Heart right ventricle (tissue), 16 donors: ENCODE results near the gene RARS1. TPM values are rescaled to one million over a fixed set of nuclear protein-coding genes. Genes with fewer than 3 reads are reported as not detected.
A peak's percentile ranks its signal among the peaks of the same experiment; 100 is the strongest.

Experiments
- ATAC-seq, 8 donors: fragments of 200-7000 bp; cut with Tn5 transposase; one replicate each; pipeline ENCODE4 v1.9.1; 2020; ENCODE audit warnings: mild to moderate bottlenecking in 8 of 8, moderate library complexity in 8 of 8, moderate number of reproducible peaks in 1 of 8
- DNase-seq, 2 donors: peaks; one replicate each; pipeline ENCODE4 v3.0.0-alpha.2; 2020
- H3K27ac ChIP-seq, 10 donors: fragments of 200-600 bp; sonication (generic) in 2 of 10; one replicate each; pipeline versions ENCODE4 v1.5.0 to v1.8.0; 2020 to 2022; ENCODE audit warnings: mild to moderate bottlenecking in 3 of 10
- H3K27me3 ChIP-seq, 7 donors: fragments of 200-600 bp; one replicate each; pipeline ENCODE4 v1.8.0; 2021 to 2022; ENCODE audit warnings: mild to moderate bottlenecking in 2 of 7
- H3K36me3 ChIP-seq, 9 donors: fragments of 200-600 bp; sonication (generic) in 1 of 9; one replicate each; pipeline versions ENCODE4 v1.5.0 to v1.8.0; 2020 to 2022; ENCODE audit warnings: mild to moderate bottlenecking in 2 of 9
- H3K4me1 ChIP-seq, 9 donors: fragments of 200-600 bp; sonication (generic) in 1 of 9; one replicate each; pipeline versions ENCODE4 v1.5.0 to v1.8.0; 2020 to 2022; ENCODE audit warnings: mild to moderate bottlenecking in 4 of 9
- H3K4me3 ChIP-seq, 10 donors: fragments of 200-600 bp; sonication (generic) in 2 of 10; one replicate each; pipeline versions ENCODE4 v1.5.0 to v1.8.0; 2020 to 2022; ENCODE audit warnings: mild to moderate bottlenecking in 7 of 10, moderate library complexity in 2 of 10
- H3K9me3 ChIP-seq, 11 donors: fragments of 200-600 bp in 10 of 11; sonication (generic) in 2 of 11; one replicate each; pipeline versions ENCODE4 v1.5.0 to v1.8.0; 2013 to 2022; ENCODE audit warnings: mild to moderate bottlenecking in 2 of 11, control low read depth in 1 of 11, moderate library complexity in 1 of 11
- CTCF ChIP-seq, 9 donors: fragments of 200-600 bp; sonication (generic) in 2 of 9; IDR thresholded peaks; one replicate each; pipeline versions ENCODE4 v1.5.0 to v1.8.0; 2021 to 2022; ENCODE audit warnings: antibody characterized with exemption in 9 of 9, mild to moderate bottlenecking in 5 of 9, moderate library complexity in 1 of 9
- WGBS, 2 donors: extraction: QIAGEN DNeasy Blood & Tissue Kit; methylation state at CpG; one replicate each; pipeline ENCODE4 v1.1.7; 2013; ENCODE audit warnings: inconsistent platforms in 1 of 2; 5-methylcytosine and 5-hydroxymethylcytosine counted together
- intact Hi-C, 10 donors: fragments of 100-400 bp; cut with DNase I; formaldehyde crosslinking; loops; one replicate each; pipeline versions ENCODE4 v1.11.1 to v1.14.2; 2022
- polyA plus RNA-seq, 2 donors: library from polyadenylated mRNA; stranded (reverse); fragments of 200-250 nt; gene quantifications; one replicate each; pipeline ENCODE4 v1.2.3, GENCODE V29; 2013
- total RNA-seq, 10 donors: library from RNA; stranded (reverse); fragmentation: NEBNext Ultra II Directional in 3 of 10; extraction: Animal tissue kit (Norgen Biotek cat#: 25700) in 3 of 10; gene quantifications; one replicate each; pipeline versions ENCODE4 v1.2.1 to v1.2.4, GENCODE V29; 2021 to 2023
- donor health status: Arrhythmogenic right ventricular cardiomyopathy.
- donor health status: ischemic (EF 13 %, LVEDD 7.1; RV severe dilation, severe dysfunction).
- donor health status: healthy with polysubstance abuse.
- donor health status: DM: no; HTN: yes; CAD: no.
- donor health status: DM: no; HTN: no; CAD: no.
- donor health status: ischemic (EF 25% LVEDD 6.9; RV normal size, moderate dysfunction).
- donor health status: ischemic (EF 25% LVEDD 5.7; RV mildly dilated, moderate dysfunction).
- donor health status: healthy.
- donor health status: DM: yes; HTN: yes; CAD: no.
- donor health status: Ischemic cardiomyopathy.
- donor health status: ischemic (EF 35%, LVEDD 5.7; RV mildly dilated, moderate dysfunction).
- donor health status: nonischemic (EF 11% LVEDD 7.7; RV severe dilation, severe dysfunction).
- donor health status: DM: yes; HTN: yes; CAD: no.
- donor health status: PGD.
- donor health status: ischemic (EF 29% LVEDD 5.4; RV normal size, mild dysfunction).
- donor health status: nonischemic (EF 23%, LVEDD 6.1; RV moderate dilation, normal function).

Gene RARS1
- total and polyA plus RNA-seq, 12 donors, result 22.4 to 52.5 (median 45.2) TPM

DNA sequence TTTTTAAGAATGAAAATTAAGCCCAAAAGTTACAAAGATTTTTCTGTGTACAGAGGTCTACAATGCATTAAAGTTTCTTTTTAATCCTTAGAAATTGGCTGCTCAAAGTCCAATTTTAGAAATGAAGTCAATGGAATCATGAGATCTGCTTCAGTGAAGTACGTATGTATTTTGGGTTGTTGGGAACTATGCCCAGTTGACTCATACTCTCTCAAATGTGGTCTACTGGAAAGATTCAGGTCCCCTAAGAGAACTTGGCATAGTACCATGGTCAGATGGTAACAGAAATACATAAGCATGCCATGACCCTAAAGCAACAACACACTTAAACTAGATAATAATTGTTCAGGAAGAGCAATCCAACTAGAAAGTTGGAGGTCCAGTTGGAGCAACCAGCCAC lies 65.9 kb downstream of the RARS1 start:
- peak; percentile 38 to 95 (median 86) for ATAC-seq
- peak overlapping the region in 7 of 10 donors; percentile 11 to 79 (median 74) for H3K27ac ChIP-seq
- H3K4me3 ChIP-seq, result no peak overlapping the region
- H3K27me3 ChIP-seq, result no peaks in the 10 kb centered on the region
- DNase-seq, result peak in 1 of 2 donors; percentile 53
- intact Hi-C loops, result no loop called here
- no peaks in the 10 kb centered on the region for H3K9me3 ChIP-seq
- H3K36me3 ChIP-seq, result peaks cover 0 to 84% (median 16%) of the 10 kb centered on the region in 9 donors
- 35 to 38% methylated on average over 1 of the region's 1 CpG for WGBS, 2 donors
- H3K4me1 ChIP-seq, result peaks cover 0 to 42% (median 13%) of the 10 kb centered on the region in 9 donors
- no peak for TF ChIP-seq CTCF (IDR thresholded peaks at IDR 0.05)

DNA sequence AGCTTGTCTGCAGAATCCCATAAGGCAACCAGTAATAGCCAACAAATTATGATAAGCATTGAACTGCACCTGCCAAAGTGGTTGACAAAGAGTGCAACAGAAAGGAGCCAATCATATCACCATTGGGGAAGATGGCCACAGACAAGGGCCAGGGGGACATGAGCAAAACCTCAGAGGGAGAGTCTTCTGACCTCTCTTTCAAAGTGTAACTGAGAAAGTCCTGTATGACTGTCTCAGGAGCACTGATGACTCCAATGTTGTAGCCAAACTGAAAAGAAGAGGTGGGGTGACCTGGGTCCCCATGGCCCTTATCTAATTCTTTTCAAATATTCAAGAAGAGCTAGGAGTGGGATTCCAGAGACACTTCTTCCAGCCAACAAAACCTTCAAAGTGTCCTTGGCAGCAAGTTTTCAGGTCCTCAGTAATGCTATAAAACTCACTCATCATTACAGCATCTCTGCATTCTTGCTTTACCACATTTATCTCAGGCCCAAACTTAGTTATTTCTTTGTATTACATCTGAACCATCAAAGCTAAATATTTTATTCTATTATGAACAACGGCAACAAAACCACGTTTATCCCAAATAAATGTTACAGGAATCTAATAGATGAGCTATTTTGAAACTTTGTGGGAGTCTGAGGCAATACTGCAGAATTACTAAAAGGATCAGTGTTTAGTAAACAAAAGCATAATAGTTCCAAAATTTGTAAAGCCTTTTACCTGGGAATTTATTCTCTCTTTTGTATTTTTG lies 67.3 kb downstream of the RARS1 start:
- H3K27me3 ChIP-seq, result no peaks in the 10 kb centered on the region
- H3K4me3 ChIP-seq, result no peak overlapping the region
- peaks cover 0 to 93% (median 22%) of the 10 kb centered on the region in 9 donors for H3K36me3 ChIP-seq
- 96 to 97% methylated on average over 2 of the region's 2 CpGs for WGBS, 2 donors
- H3K4me1 ChIP-seq, result peaks cover 0 to 46% (median 13%) of the 10 kb centered on the region in 9 donors
- intact Hi-C loops, result no loop called here
- H3K9me3 ChIP-seq, result no peaks in the 10 kb centered on the region
- DNase-seq (no peak), ATAC-seq (peak in 1 of 8 donors; percentile 40)
- H3K27ac ChIP-seq, result peak overlapping the region in 3 of 10 donors; percentile 74 to 79 (median 78)
- TF ChIP-seq CTCF (IDR thresholded peaks at IDR 0.05), result no peak

- peaks cover 0 to 47% (median 12%) of the 10 kb centered on the region in 9 donors for H3K4me1 ChIP-seq
- H3K27ac ChIP-seq, result peak overlapping the region in 2 of 10 donors; percentile 18 to 49
- DNase-seq (no peak), ATAC-seq (peak in 5 of 8 donors; percentile 58 to 84 (median 69))
- no peak overlapping the region for H3K4me3 ChIP-seq
- no peaks in the 10 kb centered on the region for H3K9me3 ChIP-seq
- 90 to 93% methylated on average over 2 of the region's 2 CpGs for WGBS, 2 donors
- H3K27me3 ChIP-seq, result no peaks in the 10 kb centered on the region
- TF ChIP-seq CTCF (IDR thresholded peaks at IDR 0.05), result no peak
- intact Hi-C loops, result no loop called here
- H3K36me3 ChIP-seq, result peaks cover 0 to 98% (median 22%) of the 10 kb centered on the region in 9 donors
Observed at GRCh38 chr5:168557389-168557788, 71.1 kb downstream of the RARS1 start.

GRCh38 chr5:168562279-168562678 lies 76.0 kb downstream of the RARS1 start:
- Histone ChIP-seq H3K27ac (no peak overlapping the region), H3K9me3 (no peaks in the 10 kb centered on the region), H3K27me3 (no peaks in the 10 kb centered on the region), H3K4me1 (peaks cover 0 to 26% (median 4%) of the 10 kb centered on the region in 9 donors), H3K4me3 (no peak overlapping the region), H3K36me3 (peaks cover 0 to 100% (median 25%) of the 10 kb centered on the region in 9 donors)
- intact Hi-C loops, result no loop called here
- ATAC-seq (no peak), DNase-seq (no peak)
- 66 to 80% methylated on average over 2 of the region's 2 CpGs for WGBS, 2 donors
- no peak for TF ChIP-seq CTCF (IDR thresholded peaks at IDR 0.05)
